Measurements from ENCODE around the gene FOXL2. TPM values are rescaled to one million over a fixed set of nuclear protein-coding genes. Genes with fewer than 3 reads are reported as not detected.

The FOXL2 gene
- total and polyA plus RNA-seq, 2 of the 4 experiments (the other 2 are of a cell fraction) = 0.07 TPM; not detected in 1

DNA sequence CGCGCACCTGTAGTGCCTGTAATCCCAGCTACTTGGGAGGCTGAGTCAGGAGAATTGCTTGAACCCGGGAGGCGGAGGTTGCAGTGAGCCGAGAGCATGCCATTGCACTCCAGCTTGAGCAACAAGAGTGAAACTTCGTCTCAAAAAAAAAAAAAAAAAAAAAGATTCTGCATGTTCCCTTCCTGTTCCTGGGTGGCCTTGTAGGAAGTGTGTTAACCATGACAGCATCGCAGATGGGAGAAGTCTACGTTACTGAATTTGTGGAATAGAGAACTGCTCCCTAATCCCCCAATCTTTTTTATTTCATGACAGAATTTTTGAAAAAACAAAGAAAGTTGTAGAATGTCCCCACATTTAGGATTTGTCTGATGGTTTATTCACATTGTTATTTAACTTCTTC lies 45.4 kb downstream of the FOXL2 start:
- Histone ChIP-seq H3K79me1 (ENCODE audit: low read depth in 1 of 2, low read length in 2 of 2) (no peaks in the 10 kb centered on the region), H3K27me3 (ENCODE audit: control insufficient read depth, insufficient read depth, low read length) (no peaks in the 10 kb centered on the region; the same call in 1 of the 2 replicates), H2AK5ac (ENCODE audit: low read depth, low read length) (no peak overlapping the region), H3K36me3 (ENCODE audit: control insufficient read depth, insufficient read depth, low read length) (no peaks in the 10 kb centered on the region), H2BK15ac (ENCODE audit: low read depth, low read length) (no peak overlapping the region), H4K91ac (ENCODE audit: insufficient read depth, low read depth, low read length) (no peak overlapping the region), H3K4me3 (ENCODE audit: insufficient read depth, low read depth, low read length) (no peak overlapping the region), H2BK5ac (ENCODE audit: low read depth, low read length, poor library complexity, severe bottlenecking) (no peak overlapping the region), H2BK120ac (ENCODE audit: low read depth, low read length) (no peak overlapping the region), H3K56ac (ENCODE audit: extremely low read depth, insufficient read depth, low read length) (no peak overlapping the region), H3K4me1 (ENCODE audit: control insufficient read depth, insufficient read depth, low read length) (peaks cover 6% of the 10 kb centered on the region), H3K23ac (ENCODE audit: low read depth, low read length) (no peak overlapping the region), H3K9me3 (ENCODE audit: control insufficient read depth, insufficient read depth, low read length) (no peaks in the 10 kb centered on the region), H4K5ac (ENCODE audit: low read depth, low read length) (no peak overlapping the region), H3K9ac (ENCODE audit: low read depth, low read length) (no peak overlapping the region), H2AFZ (replicated peaks; ENCODE audit: low read length, poor library complexity) (no peak overlapping the region), H3K4me2 (ENCODE audit: low read depth, low read length) (no peak overlapping the region), H4K20me1 (ENCODE audit: insufficient read depth, low read length) (no peaks in the 10 kb centered on the region), H3K18ac (ENCODE audit: low read depth, low read length) (no peak overlapping the region), H2BK20ac (ENCODE audit: low read depth, low read length) (no peak overlapping the region), H3K14ac (replicated peaks; ENCODE audit: low read depth, low read length) (no peak overlapping the region), H3K4ac (ENCODE audit: low read depth, low read length) (no peak overlapping the region), H2AK9ac (replicated peaks; ENCODE audit: low read depth, low read length, poor library complexity) (no peak overlapping the region), H3K9me1 (ENCODE audit: insufficient read depth, low read length) (0 out of 2 replicates have a peak, but pooled peaks cover 2% of the 10 kb centered on the region), H3K27ac (ENCODE audit: insufficient read depth, low read length) (no peak overlapping the region), H4K8ac (ENCODE audit: low read depth in 2 of 2, low read length in 2 of 2) (no peak overlapping the region)
- intact Hi-C loops (cut with micrococcal nuclease) (no loop called here), dilution Hi-C loops (cut with HindIII; ENCODE audit: low sequenced_read_pairs, unreplicated experiment) (no loop called here), in situ Hi-C loops (cut with MboI; ENCODE audit: low sequenced_read_pairs) (no loop called here)
- DNase-seq (no peak), ATAC-seq (ENCODE audit: low read depth) (no peak)
- ChIA-PET POLR2A (ENCODE audit: unreplicated experiment) (no interaction called here), CTCF (interaction anchor here (4.4 kb wide), 1 partner anchor 14 kb away, joined by 30 read pairs; no protein-coding TSS in a partner anchor)
- WGBS, 2 experiments (ENCODE audit: extremely low coverage in 2 of 2, insufficient read length in 1 of 2) = 100% methylated on average over 4 of the region's 8 CpGs; no CpG with 5 or more reads in 1 of the 2 experiments
- TF ChIP-seq RFX5 (IDR thresholded peaks at IDR 0.05; ENCODE audit: low read depth, low read length) (no peak), CEBPB (IDR thresholded peaks at IDR 0.05; ENCODE audit: low read depth, low read length) (no peak), NFE2L2 (IDR thresholded peaks at IDR 0.05; ENCODE audit: low read depth, low read length) (no peak), MXI1 (IDR thresholded peaks at IDR 0.05; ENCODE audit: borderline replicate concordance, low read depth, low read length) (no peak), MAFK (IDR thresholded peaks at IDR 0.05; ENCODE audit: low read depth, low read length) (no peak), ELK1 (IDR thresholded peaks at IDR 0.05; ENCODE audit: borderline replicate concordance, low read depth, low read length) (no peak), RAD21 (IDR thresholded peaks at IDR 0.05; ENCODE audit: low read length) (no peak), MAZ (IDR thresholded peaks at IDR 0.05; ENCODE audit: borderline replicate concordance, low read depth, low read length) (no peak), BHLHE40 (IDR thresholded peaks at IDR 0.05; ENCODE audit: low read depth, low read length) (no peak), CHD1 (IDR thresholded peaks at IDR 0.05; ENCODE audit: low read depth, low read length) (no peak), POLR2A (IDR thresholded peaks at IDR 0.05; ENCODE audit: low read depth, low read length) (no peak)
- no TSS peak for BruUV-seq (replicated peaks)
